AG08395 (cell line): ENCODE data around the gene PROC.

Experiments used
- DNase-seq: peaks from one replicate; pipeline ENCODE4 v3.0.0; 2012; ENCODE audit warnings: mixed read lengths, low spot score

PROC gene

GRCh38 chr2:127418300-127419111 lies at the start of gene PROC:
PROC (plus strand) TSS chr2:127418427; CDS start chr2:127419943, 1,516 bp downstream.
- DNase-seq = no peak

GRCh38 chr2:127370010-127370409 lies 48.2 kb upstream of the PROC start:
- no peak for DNase-seq

GRCh38 chr2:127371037-127371436 lies 47.2 kb upstream of the PROC start:
- DNase-seq = no peak

GRCh38 chr2:127373362-127374083 lies 44.7 kb upstream of the PROC start:
- DNase-seq = no peak

GRCh38 chr2:127376257-127376656 lies 42.0 kb upstream of the PROC start:
- DNase-seq = no peak

- DNase-seq = peak; percentile 8
Observed at GRCh38 chr2:127377262-127377661, 41.0 kb upstream of the PROC start.

GRCh38 chr2:127378720-127379119 lies 39.5 kb upstream of the PROC start:
- no peak for DNase-seq

- no peak for DNase-seq
Observed at GRCh38 chr2:127379712-127380355, 38.4 kb upstream of the PROC start.

GRCh38 chr2:127381762-127382161 lies 36.5 kb upstream of the PROC start:
- DNase-seq = no peak

- no peak for DNase-seq
Observed at GRCh38 chr2:127382831-127383230, 35.4 kb upstream of the PROC start.

- DNase-seq = no peak
Observed at GRCh38 chr2:127384529-127384928, 33.7 kb upstream of the PROC start.

- no peak for DNase-seq
Observed at GRCh38 chr2:127386246-127386645, 32.0 kb upstream of the PROC start.

GRCh38 chr2:127386764-127387654 lies 31.2 kb upstream of the PROC start:
- DNase-seq = peak; percentile 76

GRCh38 chr2:127387655-127388422 lies 30.4 kb upstream of the PROC start, which contains the start of gene MAP3K2:
MAP3K2 (minus strand) TSS chr2:127387975; CDS start chr2:127343129, 44,846 bp downstream.
- peak; percentile 100 for DNase-seq

- peak; percentile 24 for DNase-seq
Observed at GRCh38 chr2:127388423-127389164, 29.6 kb upstream of the PROC start.

GRCh38 chr2:127389778-127390435 lies 28.3 kb upstream of the PROC start:
- DNase-seq = no peak

GRCh38 chr2:127392133-127392827 lies 25.9 kb upstream of the PROC start:
- no peak for DNase-seq

GRCh38 chr2:127392828-127393578 lies 25.2 kb upstream of the PROC start:
- DNase-seq = no peak
